Neural progenitor cell (in vitro differentiated cells): ENCODE data around the gene AP4B1. TPM values are rescaled to one million over a fixed set of nuclear protein-coding genes. Genes with fewer than 3 reads are reported as not detected.

Source experiments
- DNase-seq: peaks from one replicate; pipeline ENCODE4 v3.0.0-alpha.2; 2016; ENCODE audit warnings: low spot score
- H2AFZ ChIP-seq: fragments of 200-600 bp; sonication (generic); replicated peaks from 2 replicates; pipeline ENCODE4 v1.6.1; 2016; ENCODE audit warnings: antibody characterized with exemption
- H3F3A ChIP-seq: fragments of 200-600 bp; sonication (generic); 2 replicates; pipeline ENCODE4 v1.6.1; 2016; ENCODE audit warnings: antibody characterized with exemption, low read depth
- H3K27ac ChIP-seq: fragments of 200-600 bp; sonication (generic); 2 replicates; pipeline ENCODE4 v1.5.1; 2016; ENCODE audit warnings: mild to moderate bottlenecking
- H3K27me3 ChIP-seq: fragments of 200-600 bp; sonication (generic); 2 replicates; pipeline ENCODE4 v1.6.1; 2016; ENCODE audit warnings: mild to moderate bottlenecking, moderate library complexity
- H3K36me3 ChIP-seq: fragments of 200-600 bp; sonication (generic); 2 replicates; pipeline ENCODE4 v1.5.1; 2016
- H3K4me1 ChIP-seq: fragments of 200-600 bp; sonication (generic); 2 replicates; pipeline ENCODE4 v1.6.1; 2016; ENCODE audit warnings: mixed run types
- H3K4me2 ChIP-seq: fragments of 200-600 bp; sonication (generic); 2 replicates; pipeline ENCODE4 v1.6.1; 2016
- H3K4me3 ChIP-seq: fragments of 200-600 bp; sonication (generic); 2 replicates; pipeline ENCODE4 v1.5.1; 2016
- H3K79me2 ChIP-seq: fragments of 200-600 bp; sonication (generic); 2 replicates; pipeline ENCODE4 v1.6.1; 2016; ENCODE audit warnings: low read depth
- H3K9ac ChIP-seq: fragments of 200-600 bp; sonication (generic); 2 replicates; pipeline ENCODE4 v1.6.1; 2016
- H3K9me3 ChIP-seq: fragments of 200-600 bp; sonication (generic); 2 replicates; pipeline ENCODE4 v1.5.1; 2016; ENCODE audit warnings: low read depth
- H4K20me1 ChIP-seq: fragments of 200-600 bp; sonication (generic); 2 replicates; pipeline ENCODE4 v1.6.1; 2016; ENCODE audit warnings: low read depth
- H3K27ac Mint-ChIP-seq: 3 replicates; pipeline ENCODE4 v1.8.0; 2021; ENCODE audit warnings: mixed read lengths
- H3K27me3 Mint-ChIP-seq: 2 replicates; pipeline ENCODE4 v1.8.0; 2022; ENCODE audit warnings: low read depth, mild to moderate bottlenecking, inconsistent platforms, moderate library complexity, mixed read lengths; ENCODE audit not compliant: insufficient read depth
- H3K36me3 Mint-ChIP-seq: 3 replicates; pipeline ENCODE4 v1.8.0; 2021; ENCODE audit warnings: mixed read lengths
- H3K4me1 Mint-ChIP-seq: 3 replicates; pipeline ENCODE4 v1.8.0; 2021; ENCODE audit warnings: mixed read lengths
- H3K4me3 Mint-ChIP-seq: 3 replicates; pipeline ENCODE4 v1.8.0; 2021; ENCODE audit warnings: mild to moderate bottlenecking, moderate library complexity, mixed read lengths
- H3K9me3 Mint-ChIP-seq: 3 replicates; pipeline ENCODE4 v1.8.0; 2020; ENCODE audit warnings: mixed read lengths
- CTCF ChIP-seq: fragments of 200-600 bp; sonication (generic); IDR thresholded peaks from 2 replicates; pipeline ENCODE4 v1.5.1; 2017; ENCODE audit warnings: antibody characterized with exemption, mild to moderate bottlenecking
- EZH2 ChIP-seq: fragments of 200-600 bp; sonication (generic); IDR thresholded peaks from 2 replicates; pipeline ENCODE4 v1.6.1; 2017; ENCODE audit warnings: antibody characterized with exemption, mild to moderate bottlenecking, moderate library complexity
- EZH2phosphoT487 ChIP-seq: fragments of 200-600 bp; sonication (generic); IDR thresholded peaks from 2 replicates; pipeline ENCODE4 v1.6.1; 2017; ENCODE audit warnings: antibody characterized with exemption
- total RNA-seq: library from RNA; depleted of rRNA; stranded (reverse); fragments of >200 nt; gene quantifications from 2 replicates; pipeline ENCODE4 v1.2.3, GENCODE V29; 2015; ENCODE audit warnings: low replicate concordance

The AP4B1 gene
- total RNA-seq, 1 donor from 2014 or later = 27.7 TPM

GRCh38 chr1:113860891-113861290 lies 43.7 kb downstream of the AP4B1 start:
- H3K79me2 ChIP-seq = no peaks in the 10 kb centered on the region
- Mint-ChIP-seq H3K36me3 (no peaks in the 10 kb centered on the region), H3K4me3 (no peak overlapping the region), H3K27ac (no peak overlapping the region), H3K4me1 (no peaks in the 10 kb centered on the region), H3K27me3 (peaks cover 2% of the 10 kb centered on the region), H3K9me3 (no peaks in the 10 kb centered on the region)
- no peak overlapping the region for H3K27ac ChIP-seq
- H4K20me1 ChIP-seq = no peaks in the 10 kb centered on the region
- H3K36me3 ChIP-seq = no peaks in the 10 kb centered on the region
- H3K4me1 ChIP-seq = no peaks in the 10 kb centered on the region
- H2AFZ ChIP-seq = no peak overlapping the region
- no peak for TF ChIP-seq EZH2
- no peak for TF ChIP-seq EZH2phosphoT487
- no peak for DNase-seq
- no peaks in the 10 kb centered on the region for H3F3A ChIP-seq
- H3K27me3 ChIP-seq = no peaks in the 10 kb centered on the region
- H3K4me3 ChIP-seq = no peak overlapping the region
- no peak overlapping the region for H3K9ac ChIP-seq
- no peak overlapping the region for H3K4me2 ChIP-seq
- H3K9me3 ChIP-seq = no peaks in the 10 kb centered on the region

DNA sequence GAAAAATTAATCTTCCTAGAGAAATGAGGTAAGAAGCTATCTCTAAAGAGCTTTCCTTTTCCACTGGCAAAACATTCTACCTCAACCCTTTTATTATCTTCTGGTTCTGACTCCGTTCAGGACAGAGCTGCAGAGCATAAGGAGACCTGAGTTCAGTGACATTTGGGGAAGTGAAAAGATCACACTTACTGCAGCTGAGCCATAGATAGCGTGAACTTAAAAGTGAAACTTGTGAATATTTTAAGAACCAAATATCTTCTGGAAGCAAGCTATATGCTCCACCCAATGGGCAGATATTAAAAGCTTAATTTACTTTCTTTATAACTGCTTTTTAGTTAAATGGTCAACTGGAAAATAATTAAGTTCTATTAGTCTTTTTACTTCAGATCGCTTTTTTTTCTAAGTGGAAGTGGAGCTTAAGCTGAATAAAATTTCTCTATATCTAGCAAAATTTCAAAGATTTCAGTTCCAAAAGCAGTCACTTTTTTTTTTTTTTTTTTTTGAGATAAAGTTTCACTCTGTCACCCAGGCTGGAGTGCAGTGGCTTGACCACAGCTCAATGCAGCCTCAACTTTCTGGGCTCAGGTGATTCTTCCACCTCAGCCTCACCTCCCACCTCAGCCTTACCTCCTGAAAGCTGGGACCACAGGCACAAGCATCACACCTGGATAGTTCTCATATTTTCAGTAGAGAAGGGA lies 45.0 kb downstream of the AP4B1 start:
- DNase-seq = no peak
- no peaks in the 10 kb centered on the region for H3K4me1 Mint-ChIP-seq
- no peak overlapping the region for H3K9ac ChIP-seq
- TF ChIP-seq EZH2phosphoT487 (no peak), EZH2 (no peak)
- H3K4me3 Mint-ChIP-seq = no peak overlapping the region
- H3K27ac Mint-ChIP-seq = no peak overlapping the region
- no peaks in the 10 kb centered on the region for H3K79me2 ChIP-seq
- H3K36me3 Mint-ChIP-seq = no peaks in the 10 kb centered on the region
- H3K4me3 ChIP-seq = no peak overlapping the region
- no peaks in the 10 kb centered on the region for H3K27me3 ChIP-seq
- no peaks in the 10 kb centered on the region for H3F3A ChIP-seq
- H3K4me1 ChIP-seq = no peaks in the 10 kb centered on the region
- H3K9me3 ChIP-seq = no peaks in the 10 kb centered on the region
- no peaks in the 10 kb centered on the region for H4K20me1 ChIP-seq
- peaks cover 2% of the 10 kb centered on the region for H3K9me3 Mint-ChIP-seq
- H2AFZ ChIP-seq = peak overlapping the region; percentile 49
- H3K36me3 ChIP-seq = no peaks in the 10 kb centered on the region
- no peak overlapping the region for H3K4me2 ChIP-seq
- peaks cover 2% of the 10 kb centered on the region for H3K27me3 Mint-ChIP-seq
- H3K27ac ChIP-seq = no peak overlapping the region

DNA sequence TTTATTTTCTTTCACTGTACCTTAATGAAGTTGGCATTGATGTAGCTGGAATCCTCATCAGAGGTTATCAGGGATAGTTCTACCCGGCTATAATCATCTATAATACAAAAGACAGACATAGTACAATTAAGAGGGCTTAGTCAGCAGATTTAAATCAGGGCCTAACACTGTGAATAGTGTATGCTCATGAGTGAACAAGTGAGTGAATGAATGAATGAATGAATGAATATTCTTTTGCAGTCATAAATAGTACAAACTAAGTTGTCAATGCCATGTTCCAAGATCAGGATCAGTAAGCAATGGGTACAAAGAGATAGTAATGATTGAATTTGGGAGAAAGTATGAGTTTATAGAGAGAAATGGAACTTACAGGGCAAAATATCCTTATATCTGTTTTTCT lies 45.6 kb downstream of the AP4B1 start:
- TF ChIP-seq EZH2 (no peak), EZH2phosphoT487 (no peak), CTCF (no peak)
- no peaks in the 10 kb centered on the region for H3K36me3 ChIP-seq
- no peaks in the 10 kb centered on the region for H3F3A ChIP-seq
- H3K4me2 ChIP-seq = no peak overlapping the region
- no peaks in the 10 kb centered on the region for H3K79me2 ChIP-seq
- H3K27ac Mint-ChIP-seq = no peak overlapping the region
- no peak overlapping the region for H3K4me3 Mint-ChIP-seq
- H3K9ac ChIP-seq = no peak overlapping the region
- H3K27me3 ChIP-seq = no peaks in the 10 kb centered on the region
- no peak overlapping the region for H3K4me3 ChIP-seq
- peaks cover 2% of the 10 kb centered on the region for H3K9me3 Mint-ChIP-seq
- no peaks in the 10 kb centered on the region for H3K4me1 Mint-ChIP-seq
- no peak for DNase-seq
- H3K9me3 ChIP-seq = no peaks in the 10 kb centered on the region
- H2AFZ ChIP-seq = peak overlapping the region; percentile 49
- no peak overlapping the region for H3K27ac ChIP-seq
- H3K27me3 Mint-ChIP-seq = peaks cover 2% of the 10 kb centered on the region
- H3K4me1 ChIP-seq = no peaks in the 10 kb centered on the region
- no peaks in the 10 kb centered on the region for H4K20me1 ChIP-seq
- H3K36me3 Mint-ChIP-seq = no peaks in the 10 kb centered on the region

- Histone ChIP-seq H3K27ac (no peak overlapping the region), H3K4me2 (no peak overlapping the region), H3F3A (no peaks in the 10 kb centered on the region), H3K27me3 (no peaks in the 10 kb centered on the region), H3K4me3 (no peak overlapping the region), H3K79me2 (no peaks in the 10 kb centered on the region), H3K36me3 (no peaks in the 10 kb centered on the region), H3K4me1 (no peaks in the 10 kb centered on the region), H2AFZ (no peak overlapping the region), H4K20me1 (no peaks in the 10 kb centered on the region), H3K9me3 (no peaks in the 10 kb centered on the region), H3K9ac (no peak overlapping the region)
- Mint-ChIP-seq H3K4me1 (no peaks in the 10 kb centered on the region), H3K27me3 (peaks cover 2% of the 10 kb centered on the region), H3K36me3 (no peaks in the 10 kb centered on the region), H3K9me3 (peaks cover 2% of the 10 kb centered on the region), H3K27ac (no peak overlapping the region), H3K4me3 (no peak overlapping the region)
- TF ChIP-seq EZH2 = no peak
- no peak for DNase-seq
Measured at GRCh38 chr1:113858418-113858817, 46.2 kb downstream of the AP4B1 start.

- no peaks in the 10 kb centered on the region for H4K20me1 ChIP-seq
- no peaks in the 10 kb centered on the region for H3K9me3 ChIP-seq
- no peaks in the 10 kb centered on the region for H3K36me3 ChIP-seq
- no peak overlapping the region for H3K4me2 ChIP-seq
- H3K9me3 Mint-ChIP-seq = peaks cover 2% of the 10 kb centered on the region
- no peaks in the 10 kb centered on the region for H3K27me3 ChIP-seq
- DNase-seq = no peak
- no peak overlapping the region for H2AFZ ChIP-seq
- peaks cover 2% of the 10 kb centered on the region for H3K27me3 Mint-ChIP-seq
- TF ChIP-seq EZH2 (no peak), EZH2phosphoT487 (no peak), CTCF (no peak)
- H3K4me1 Mint-ChIP-seq = no peaks in the 10 kb centered on the region
- H3K36me3 Mint-ChIP-seq = no peaks in the 10 kb centered on the region
- H3K4me3 Mint-ChIP-seq = no peak overlapping the region
- H3K4me3 ChIP-seq = no peak overlapping the region
- no peaks in the 10 kb centered on the region for H3F3A ChIP-seq
- H3K27ac ChIP-seq = no peak overlapping the region
- no peaks in the 10 kb centered on the region for H3K79me2 ChIP-seq
- H3K4me1 ChIP-seq = no peaks in the 10 kb centered on the region
- no peak overlapping the region for H3K27ac Mint-ChIP-seq
- H3K9ac ChIP-seq = no peak overlapping the region
Measured at GRCh38 chr1:113857776-113858175, 46.8 kb downstream of the AP4B1 start.
